Colonic mucosa (tissue), 4 donors: ENCODE measurements around the gene MLPH. TPM values are rescaled to one million over a fixed set of nuclear protein-coding genes. Genes with fewer than 3 reads are reported as not detected.

Source experiments
- DNase-seq: peaks from one replicate; pipeline ENCODE4 v3.0.0-alpha.2; 2020
- H3K27ac ChIP-seq: fragments of 200-600 bp; one replicate; pipeline ENCODE4 v1.8.0; 2021
- H3K27me3 ChIP-seq: fragments of 200-600 bp; one replicate; pipeline ENCODE4 v1.8.0; 2021
- H3K36me3 ChIP-seq: fragments of 200-600 bp; one replicate; pipeline ENCODE4 v1.8.0; 2021
- H3K4me1 ChIP-seq: fragments of 200-600 bp; one replicate; pipeline ENCODE4 v1.8.0; 2021; ENCODE audit warnings: mild to moderate bottlenecking
- H3K4me3 ChIP-seq: fragments of 200-600 bp; one replicate; pipeline ENCODE4 v1.8.0; 2021
- H3K9ac ChIP-seq, 2 donors: one replicate each; pipeline ENCODE4 v1.7.0; 2013; ENCODE audit warnings: control low read depth in 2 of 2, low read depth in 2 of 2, low read length in 2 of 2
- H3K9me3 ChIP-seq: fragments of 200-600 bp; one replicate; pipeline ENCODE4 v1.8.0; 2021
- CTCF ChIP-seq: fragments of 200-600 bp; IDR thresholded peaks from one replicate; pipeline ENCODE4 v1.8.0; 2022; ENCODE audit warnings: antibody characterized with exemption, mild to moderate bottlenecking
- intact Hi-C: fragments of 100-400 bp; cut with DNase I; formaldehyde crosslinking; loops from one replicate; pipeline ENCODE4 v1.14.1; 2022
- total RNA-seq, 2 donors: library from RNA; stranded (reverse); fragmentation: NEBNext Ultra II Directional in 1 of 2; extraction: Animal tissue kit (Norgen Biotek cat#: 25700) in 1 of 2; gene quantifications; one replicate each; pipeline ENCODE4 v1.2.1, GENCODE V29; 2021
- donor health status: healthy.
- donor health status: DM: no; HTN: no; CAD: no.
- donor health status: DM: no; HTN: no; CAD: no.

Gene MLPH
- total RNA-seq, 2 donors from 2014 or later = 87.9 to 111 TPM

DNA sequence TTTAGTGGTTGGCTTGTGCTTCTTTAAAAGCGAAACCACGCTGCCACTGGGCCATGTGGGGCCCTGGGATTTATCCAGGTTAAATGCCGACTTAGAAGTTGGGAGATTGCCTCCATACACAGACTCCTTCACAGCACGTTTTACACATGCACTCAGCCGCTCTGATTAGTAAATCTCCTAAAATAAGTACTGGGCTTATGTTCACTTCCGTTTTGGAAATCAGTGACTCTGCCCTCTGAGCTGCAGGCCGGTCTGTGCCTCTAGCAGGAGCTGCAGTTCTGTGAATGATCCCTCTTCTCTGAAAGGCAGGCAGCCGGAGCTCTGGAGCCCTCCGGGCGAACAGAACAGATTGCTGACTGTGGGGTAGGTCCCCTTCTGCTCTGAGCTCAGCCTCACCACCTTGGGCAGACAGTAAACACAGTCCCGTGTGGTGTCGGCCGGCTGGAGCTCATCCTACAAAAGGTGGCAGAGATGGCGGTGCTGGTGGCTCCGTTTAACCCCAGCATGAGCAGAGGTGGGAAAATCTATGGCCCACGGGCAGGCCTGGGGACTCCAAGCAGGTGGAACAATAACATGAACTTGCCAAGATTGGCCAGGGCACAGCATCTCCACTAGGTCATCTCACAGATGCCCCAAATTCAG lies 113.3 kb downstream of the MLPH start:
- no peak overlapping the region for H3K4me3 ChIP-seq
- H3K4me1 ChIP-seq = no peaks in the 10 kb centered on the region
- intact Hi-C loops = no loop called here
- no peaks in the 10 kb centered on the region for H3K9me3 ChIP-seq
- H3K27me3 ChIP-seq = no peaks in the 10 kb centered on the region
- TF ChIP-seq CTCF = no peak
- no peak for DNase-seq
- no peaks in the 10 kb centered on the region for H3K36me3 ChIP-seq
- no peak overlapping the region for H3K27ac ChIP-seq
- no peak overlapping the region for H3K9ac ChIP-seq

- no peak for DNase-seq
- H3K27ac ChIP-seq = no peak overlapping the region
- no peak for TF ChIP-seq CTCF
- intact Hi-C loops = no loop called here
- H3K9ac ChIP-seq = no peak overlapping the region
- H3K27me3 ChIP-seq = no peaks in the 10 kb centered on the region
- H3K9me3 ChIP-seq = no peaks in the 10 kb centered on the region
- H3K4me3 ChIP-seq = no peak overlapping the region
- H3K36me3 ChIP-seq = no peaks in the 10 kb centered on the region
- H3K4me1 ChIP-seq = no peaks in the 10 kb centered on the region
Observed at GRCh38 chr2:237601453-237602116, 114.5 kb downstream of the MLPH start.

GRCh38 chr2:237602409-237602808 lies 115.4 kb downstream of the MLPH start:
- DNase-seq = no peak
- intact Hi-C loops = no loop called here
- H3K27me3 ChIP-seq = no peaks in the 10 kb centered on the region
- no peak for TF ChIP-seq CTCF
- H3K27ac ChIP-seq = no peak overlapping the region
- no peak overlapping the region for H3K4me3 ChIP-seq
- H3K9me3 ChIP-seq = no peaks in the 10 kb centered on the region
- no peaks in the 10 kb centered on the region for H3K4me1 ChIP-seq
- no peak overlapping the region for H3K9ac ChIP-seq
- no peaks in the 10 kb centered on the region for H3K36me3 ChIP-seq

GRCh38 chr2:237603049-237603717 lies 116.1 kb downstream of the MLPH start:
- intact Hi-C loops = no loop called here
- no peak overlapping the region for H3K4me3 ChIP-seq
- no peaks in the 10 kb centered on the region for H3K4me1 ChIP-seq

More at GRCh38 chr2:237603049-237603717, 116.1 kb downstream of the MLPH start:
- no peak overlapping the region for H3K9ac ChIP-seq
- no peaks in the 10 kb centered on the region for H3K27me3 ChIP-seq
- DNase-seq = no peak
- H3K36me3 ChIP-seq = no peaks in the 10 kb centered on the region
- TF ChIP-seq CTCF = no peak
- no peak overlapping the region for H3K27ac ChIP-seq
- H3K9me3 ChIP-seq = no peaks in the 10 kb centered on the region
